HEK293 (cell line): ENCODE results near the gene SHTN1.

ENCODE experiments used
- SETDB1 ChIP-seq: IDR thresholded peaks from one replicate; pipeline ENCODE4 v1.6.1; 2017; ENCODE audit warnings: mild to moderate bottlenecking, low read length, moderate library complexity, mixed read lengths; ENCODE audit not compliant: insufficient read length
- YY1 ChIP-seq: fragments of 450-650 bp; formaldehyde crosslinking; IDR thresholded peaks from 2 replicates; pipeline ENCODE4 v1.5.1; 2018; ENCODE audit warnings: missing biosample characterization, missing genetic modification characterization
- ZBTB7A ChIP-seq: fragments of 450-650 bp; formaldehyde crosslinking; IDR thresholded peaks from 2 replicates; pipeline ENCODE4 v1.5.1; 2016; ENCODE audit warnings: low read depth, missing biosample characterization, missing genetic modification characterization
- ZNF138 ChIP-seq: fragments of 450-650 bp; formaldehyde crosslinking; IDR thresholded peaks from 2 replicates; pipeline ENCODE4 v1.5.1; 2016; ENCODE audit warnings: missing biosample characterization, missing genetic modification characterization, borderline replicate concordance
- ZNF274 ChIP-seq, 2 experiments: fragments of 200-500 bp in 1 of 2; fragments of 450-650 bp in 1 of 2; sonication (Bioruptor generic) in 1 of 2; formaldehyde crosslinking in 1 of 2; IDR thresholded peaks; 2 replicates each; pipeline versions ENCODE4 v1.5.1 to v1.6.1; 2014 to 2016; ENCODE audit warnings: borderline replicate concordance in 1 of 2, inconsistent platforms in 1 of 2, low read length in 1 of 2, missing biosample characterization in 1 of 2, missing genetic modification characterization in 1 of 2
- ZNF324 ChIP-seq: fragments of 450-650 bp; formaldehyde crosslinking; IDR thresholded peaks from 2 replicates; pipeline ENCODE4 v1.5.1; 2016; ENCODE audit warnings: missing biosample characterization, missing genetic modification characterization
- ZNF785 ChIP-seq: fragments of 450-650 bp; formaldehyde crosslinking; IDR thresholded peaks from 2 replicates; pipeline ENCODE4 v1.5.1; 2016; ENCODE audit warnings: missing biosample characterization, missing genetic modification characterization
- ZSCAN30 ChIP-seq: fragments of 450-650 bp; IDR thresholded peaks from 2 replicates; pipeline ENCODE4 v1.5.1; 2018; ENCODE audit warnings: missing biosample characterization, mild to moderate bottlenecking, missing genetic modification characterization, moderate library complexity
- TF ChIP-seq, protein P1 (sequence below): fragments of 450-650 bp; formaldehyde crosslinking; IDR thresholded peaks from 2 replicates; pipeline ENCODE4 v1.5.1; 2016; ENCODE audit warnings: missing biosample characterization, missing genetic modification characterization
- TF ChIP-seq, protein P2 (sequence below): fragments of 450-650 bp; formaldehyde crosslinking; IDR thresholded peaks from 2 replicates; pipeline ENCODE4 v1.5.1; 2016; ENCODE audit warnings: missing biosample characterization, missing genetic modification characterization
- TF ChIP-seq, protein P3 (sequence below): fragments of 450-650 bp; formaldehyde crosslinking; IDR thresholded peaks from 2 replicates; pipeline ENCODE4 v1.5.1; 2017; ENCODE audit warnings: missing biosample characterization, missing genetic modification characterization

DNA sequence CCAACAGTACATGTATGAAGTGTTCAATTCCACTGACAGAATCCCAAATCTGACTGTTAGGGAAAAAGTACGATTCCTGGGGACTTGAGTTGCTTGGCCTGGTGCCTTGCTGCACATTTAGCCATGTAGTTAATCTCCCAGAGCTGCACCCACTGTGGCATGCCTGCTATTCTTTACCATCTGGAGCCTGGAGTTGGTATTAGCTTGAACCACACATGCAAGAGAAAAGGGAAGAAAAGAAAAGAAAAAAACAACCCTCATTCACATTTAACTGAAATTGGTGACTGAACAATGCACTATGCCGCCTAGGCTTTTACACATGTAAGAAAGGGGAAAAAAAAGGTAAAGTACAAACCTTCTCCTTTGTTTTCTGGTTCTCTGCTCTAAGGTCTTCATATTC is 26.1 kb downstream of the SHTN1 start:
- TF ChIP-seq, protein P1, sequence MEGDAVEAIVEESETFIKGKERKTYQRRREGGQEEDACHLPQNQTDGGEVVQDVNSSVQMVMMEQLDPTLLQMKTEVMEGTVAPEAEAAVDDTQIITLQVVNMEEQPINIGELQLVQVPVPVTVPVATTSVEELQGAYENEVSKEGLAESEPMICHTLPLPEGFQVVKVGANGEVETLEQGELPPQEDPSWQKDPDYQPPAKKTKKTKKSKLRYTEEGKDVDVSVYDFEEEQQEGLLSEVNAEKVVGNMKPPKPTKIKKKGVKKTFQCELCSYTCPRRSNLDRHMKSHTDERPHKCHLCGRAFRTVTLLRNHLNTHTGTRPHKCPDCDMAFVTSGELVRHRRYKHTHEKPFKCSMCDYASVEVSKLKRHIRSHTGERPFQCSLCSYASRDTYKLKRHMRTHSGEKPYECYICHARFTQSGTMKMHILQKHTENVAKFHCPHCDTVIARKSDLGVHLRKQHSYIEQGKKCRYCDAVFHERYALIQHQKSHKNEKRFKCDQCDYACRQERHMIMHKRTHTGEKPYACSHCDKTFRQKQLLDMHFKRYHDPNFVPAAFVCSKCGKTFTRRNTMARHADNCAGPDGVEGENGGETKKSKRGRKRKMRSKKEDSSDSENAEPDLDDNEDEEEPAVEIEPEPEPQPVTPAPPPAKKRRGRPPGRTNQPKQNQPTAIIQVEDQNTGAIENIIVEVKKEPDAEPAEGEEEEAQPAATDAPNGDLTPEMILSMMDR (tag by site-specific recombination) = no peak
- TF ChIP-seq ZNF274 (IDR thresholded peaks at IDR 0.05; ENCODE audit: low read length) = no peak
- no peak for TF ChIP-seq ZNF274 (tag by site-specific recombination; IDR thresholded peaks at IDR 0.05; ENCODE audit: borderline replicate concordance)
- TF ChIP-seq, protein P2, sequence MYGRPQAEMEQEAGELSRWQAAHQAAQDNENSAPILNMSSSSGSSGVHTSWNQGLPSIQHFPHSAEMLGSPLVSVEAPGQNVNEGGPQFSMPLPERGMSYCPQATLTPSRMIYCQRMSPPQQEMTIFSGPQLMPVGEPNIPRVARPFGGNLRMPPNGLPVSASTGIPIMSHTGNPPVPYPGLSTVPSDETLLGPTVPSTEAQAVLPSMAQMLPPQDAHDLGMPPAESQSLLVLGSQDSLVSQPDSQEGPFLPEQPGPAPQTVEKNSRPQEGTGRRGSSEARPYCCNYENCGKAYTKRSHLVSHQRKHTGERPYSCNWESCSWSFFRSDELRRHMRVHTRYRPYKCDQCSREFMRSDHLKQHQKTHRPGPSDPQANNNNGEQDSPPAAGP (tag by site-specific recombination) = no peak
- no peak for TF ChIP-seq ZNF785 (tag by site-specific recombination)
- TF ChIP-seq, protein P3, sequence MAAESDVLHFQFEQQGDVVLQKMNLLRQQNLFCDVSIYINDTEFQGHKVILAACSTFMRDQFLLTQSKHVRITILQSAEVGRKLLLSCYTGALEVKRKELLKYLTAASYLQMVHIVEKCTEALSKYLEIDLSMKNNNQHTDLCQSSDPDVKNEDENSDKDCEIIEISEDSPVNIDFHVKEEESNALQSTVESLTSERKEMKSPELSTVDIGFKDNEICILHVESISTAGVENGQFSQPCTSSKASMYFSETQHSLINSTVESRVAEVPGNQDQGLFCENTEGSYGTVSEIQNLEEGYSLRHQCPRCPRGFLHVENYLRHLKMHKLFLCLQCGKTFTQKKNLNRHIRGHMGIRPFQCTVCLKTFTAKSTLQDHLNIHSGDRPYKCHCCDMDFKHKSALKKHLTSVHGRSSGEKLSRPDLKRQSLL = no peak
- no peak for TF ChIP-seq ZSCAN30 (tag by site-specific recombination)
- TF ChIP-seq YY1 (tag by site-specific recombination) = no peak
- no peak for TF ChIP-seq ZNF324 (tag by site-specific recombination)
- no peak for TF ChIP-seq SETDB1
- no peak for TF ChIP-seq ZBTB7A (tag by site-specific recombination)
- TF ChIP-seq ZNF138 (tag by site-specific recombination) = no peak
